ENCODE measurements around the gene SLIT3.
"Not testable (repeated sequence)": the region's sequence is repeated elsewhere in the genome, so short reads cannot be mapped to it uniquely, and the experiment has no call there.

The SLIT3 gene

GRCh38 chr5:169150108-169150507, 150.8 kb downstream of the SLIT3 start:
- no peak for DNase-seq (ENCODE audit: low read depth in 3 of 3, low spot score in 1 of 3)

- no peak for DNase-seq (ENCODE audit: low read depth in 3 of 3, low spot score in 1 of 3)
These were observed 151.6 kb downstream of the SLIT3 start for GRCh38 chr5:169149317-169149716.

GRCh38 chr5:169148138-169148740, 152.7 kb downstream of the SLIT3 start:
- DNase-seq (ENCODE audit: low read depth in 3 of 3, low spot score in 1 of 3) = no peak

GRCh38 chr5:169147534-169147933, 153.4 kb downstream of the SLIT3 start:
- no peak for DNase-seq (ENCODE audit: low read depth in 3 of 3, low spot score in 1 of 3)

GRCh38 chr5:169146158-169146557, 154.8 kb downstream of the SLIT3 start:
- DNase-seq (ENCODE audit: low read depth in 3 of 3, low spot score in 1 of 3) = no peak

GRCh38 chr5:169142264-169142970, 158.5 kb downstream of the SLIT3 start:
- no peak for DNase-seq (ENCODE audit: low read depth in 3 of 3, low spot score in 1 of 3)

- DNase-seq (ENCODE audit: low read depth in 3 of 3, low spot score in 1 of 3) = not testable (repeated sequence)
These were observed 160.7 kb downstream of the SLIT3 start for GRCh38 chr5:169140215-169140614.

- DNase-seq (ENCODE audit: low read depth in 3 of 3, low spot score in 1 of 3) = no peak
These were observed 161.4 kb downstream of the SLIT3 start for GRCh38 chr5:169139480-169140050.

GRCh38 chr5:169133531-169133930, 167.4 kb downstream of the SLIT3 start:
- no peak for DNase-seq (ENCODE audit: low read depth in 3 of 3, low spot score in 1 of 3)

GRCh38 chr5:169132302-169132660, 168.7 kb downstream of the SLIT3 start:
- no peak for DNase-seq (ENCODE audit: low read depth in 3 of 3, low spot score in 1 of 3)

GRCh38 chr5:169131616-169132301, 169.2 kb downstream of the SLIT3 start:
- DNase-seq (ENCODE audit: low read depth in 3 of 3, low spot score in 1 of 3) = no peak

GRCh38 chr5:169128679-169129078, 172.3 kb downstream of the SLIT3 start:
- no peak for DNase-seq (ENCODE audit: low read depth in 3 of 3, low spot score in 1 of 3)

GRCh38 chr5:169127431-169127830, 173.5 kb downstream of the SLIT3 start:
- DNase-seq (ENCODE audit: low read depth in 3 of 3, low spot score in 1 of 3) = no peak

- DNase-seq (ENCODE audit: low read depth in 3 of 3, low spot score in 1 of 3) = no peak
These were observed 174.4 kb downstream of the SLIT3 start for GRCh38 chr5:169126481-169127021.

- DNase-seq (ENCODE audit: low read depth in 3 of 3, low spot score in 1 of 3) = no peak
These were observed 175.4 kb downstream of the SLIT3 start for GRCh38 chr5:169125571-169125970.

GRCh38 chr5:169122951-169123350, 178.0 kb downstream of the SLIT3 start:
- DNase-seq (ENCODE audit: low read depth in 3 of 3, low spot score in 1 of 3) = no peak

GRCh38 chr5:169121630-169122420, 179.1 kb downstream of the SLIT3 start:
- DNase-seq (ENCODE audit: low read depth in 3 of 3, low spot score in 1 of 3) = no peak

GRCh38 chr5:169119288-169120048, 181.5 kb downstream of the SLIT3 start:
- DNase-seq (ENCODE audit: low read depth in 3 of 3, low spot score in 1 of 3) = no peak

GRCh38 chr5:169116961-169117461, 183.9 kb downstream of the SLIT3 start:
- no peak for DNase-seq (ENCODE audit: low read depth in 3 of 3, low spot score in 1 of 3)

Measured in stimulated activated CD4-positive, alpha-beta T cell treated with anti-CD3 and anti-CD28 coated beads, TNF-alpha, amount 100 ng/mL, for 1 hour (primary cell).